ENCODE data around the gene ZBTB25.

DNA sequence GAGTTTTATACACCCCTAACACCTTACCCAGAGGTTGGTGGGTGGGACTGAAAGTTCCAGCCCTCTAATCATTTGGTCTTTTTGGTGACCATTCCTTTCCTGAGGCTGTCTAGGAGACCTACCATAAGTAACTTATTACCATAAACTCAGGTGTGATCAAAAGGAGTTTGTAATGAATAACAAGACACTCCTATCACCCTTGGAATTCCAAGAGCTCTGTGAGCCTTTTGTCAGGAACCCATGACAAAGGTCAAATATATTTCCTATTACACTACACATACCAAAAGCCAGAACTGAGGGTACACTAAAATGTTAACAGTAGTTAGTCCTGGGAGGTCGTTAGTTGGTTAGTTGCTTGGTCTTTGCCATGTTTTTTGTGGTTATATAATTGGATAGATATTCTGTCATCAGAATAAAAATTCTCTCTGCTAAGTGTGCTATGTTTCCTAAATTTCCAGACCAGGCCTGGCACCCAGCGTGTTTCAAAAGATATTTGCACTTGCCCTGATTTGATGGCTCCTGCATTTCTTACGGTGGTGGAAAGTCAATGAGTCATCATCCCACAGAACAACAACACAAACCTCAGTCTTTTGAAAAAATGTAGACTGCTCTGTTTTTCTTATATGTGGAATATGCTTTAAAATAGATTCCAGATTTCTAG, 65.3 kb downstream of the ZBTB25 start:
- TF ChIP-seq CTCF (IDR thresholded peaks at IDR 0.05), result no peak
- no peak for TF ChIP-seq POLR2AphosphoS5 (IDR thresholded peaks at IDR 0.05)
- no peak for TF ChIP-seq POLR2A (IDR thresholded peaks at IDR 0.05; ENCODE audit: low read depth)
- no peak for TF ChIP-seq EP300 (IDR thresholded peaks at IDR 0.05)
